GM19324 (cell line): Measurements from ENCODE around the gene RAB9B.
"Not testable (repeated sequence)": the region's sequence is repeated elsewhere in the genome, so short reads cannot be mapped to it uniquely, and the experiment has no call there.

ENCODE experiments used
- ATAC-seq: cut with Tn5 transposase; IDR thresholded peaks from one replicate; pipeline ENCODE4 v1.9.1; 2021; ENCODE audit warnings: mild to moderate bottlenecking, moderate library complexity; ENCODE audit not compliant: unreplicated experiment, low FRiP score

The RAB9B gene

GRCh38 chrX:103831803-103832544 lies at the start of gene RAB9B:
Gene RAB9B (minus strand): TSS chrX:103832257. CDS start chrX:103825784, 6,473 bp downstream.
- peak; percentile 55 for ATAC-seq

DNA sequence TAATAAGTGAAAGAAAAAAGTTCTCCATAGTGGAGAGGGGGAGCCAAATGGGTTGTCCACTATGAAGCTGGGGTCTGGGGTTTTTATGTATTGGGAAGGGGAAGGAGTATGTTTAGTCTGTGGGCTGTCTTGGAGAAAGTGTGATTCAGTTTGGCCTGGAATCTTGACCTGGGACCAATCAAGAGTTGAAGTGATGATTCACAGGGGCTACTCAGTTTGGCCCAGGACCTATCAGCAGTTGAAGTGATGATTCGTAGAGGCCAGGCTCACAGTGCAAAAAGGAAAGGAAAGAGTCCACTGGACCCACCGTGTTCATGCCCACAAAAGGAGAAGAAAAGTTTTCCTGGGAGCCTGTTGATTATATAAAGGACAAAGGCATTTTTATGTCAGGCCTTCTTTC lies 47.3 kb upstream of the RAB9B start:
- ATAC-seq, result no peak

DNA sequence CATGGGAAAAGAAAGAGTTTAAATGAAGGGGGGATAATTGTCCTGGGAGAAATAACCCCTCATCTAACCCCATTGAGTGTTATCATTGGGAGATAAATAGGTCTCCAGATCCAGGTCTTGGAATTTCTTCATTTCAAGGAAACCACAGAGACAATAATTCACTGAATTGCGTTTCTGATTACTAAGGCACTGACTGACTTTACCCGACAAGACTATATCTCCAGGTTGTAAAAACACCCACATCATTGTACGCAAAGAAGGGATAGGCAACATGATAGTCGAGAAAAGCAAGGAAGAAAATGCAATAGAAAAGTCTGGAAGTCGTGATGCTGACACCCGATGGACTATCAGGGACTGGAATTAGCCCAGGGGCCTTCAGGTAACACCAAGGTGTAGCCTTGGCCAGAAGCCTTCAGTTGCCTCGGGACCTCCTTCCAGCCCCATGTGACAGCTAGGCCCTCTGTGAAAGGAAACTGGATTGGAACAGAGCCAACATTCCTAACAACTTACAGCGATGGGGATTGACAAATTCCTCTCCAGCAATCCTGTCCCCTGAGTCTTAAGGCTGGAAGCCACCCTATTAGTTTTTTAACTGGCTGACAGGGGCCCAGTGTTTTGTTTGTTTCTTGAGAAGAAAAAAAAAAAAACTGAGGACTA lies 46.5 kb upstream of the RAB9B start:
- ATAC-seq, result no peak

DNA sequence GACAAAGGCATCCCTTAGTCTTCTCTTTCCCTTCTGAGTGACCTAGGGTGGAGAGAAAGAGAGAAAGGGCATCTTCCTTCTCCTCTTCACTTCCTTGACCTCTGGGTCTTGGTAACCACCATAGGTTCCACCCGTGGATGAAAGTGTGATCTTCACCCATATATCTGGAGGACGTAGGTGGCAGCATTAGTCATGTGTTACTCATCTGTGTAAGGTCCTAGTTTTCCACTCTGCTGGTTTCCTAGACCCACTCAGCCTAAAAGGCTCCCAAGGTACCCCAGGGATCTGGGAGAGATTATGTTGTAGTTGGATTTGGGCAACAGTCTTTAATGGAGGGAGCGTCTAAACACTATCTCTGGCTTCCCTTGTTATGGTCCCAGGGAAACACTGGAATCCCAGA lies 45.5 kb upstream of the RAB9B start:
- no peak for ATAC-seq

- ATAC-seq, result no peak
Observed at GRCh38 chrX:103864886-103865534, 33.0 kb upstream of the RAB9B start.

DNA sequence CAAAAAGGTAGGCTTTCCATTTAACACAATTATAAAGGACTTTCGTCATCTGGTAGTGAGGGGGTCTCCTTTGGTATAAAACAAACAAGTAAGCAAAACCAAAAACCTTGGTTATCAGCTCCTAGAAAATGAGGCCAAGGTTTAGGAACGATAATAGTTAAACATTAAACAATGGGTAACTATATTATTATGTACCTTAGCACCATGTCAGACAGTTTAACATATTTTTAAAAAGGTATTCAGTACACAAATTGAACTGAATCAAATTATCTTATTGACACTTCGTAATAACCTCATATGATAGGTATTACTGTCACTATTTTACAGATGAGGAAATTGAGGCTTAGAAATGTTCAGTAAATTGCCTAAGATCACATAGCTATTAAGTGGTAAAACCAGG lies 32.1 kb upstream of the RAB9B start:
- no peak for ATAC-seq

DNA sequence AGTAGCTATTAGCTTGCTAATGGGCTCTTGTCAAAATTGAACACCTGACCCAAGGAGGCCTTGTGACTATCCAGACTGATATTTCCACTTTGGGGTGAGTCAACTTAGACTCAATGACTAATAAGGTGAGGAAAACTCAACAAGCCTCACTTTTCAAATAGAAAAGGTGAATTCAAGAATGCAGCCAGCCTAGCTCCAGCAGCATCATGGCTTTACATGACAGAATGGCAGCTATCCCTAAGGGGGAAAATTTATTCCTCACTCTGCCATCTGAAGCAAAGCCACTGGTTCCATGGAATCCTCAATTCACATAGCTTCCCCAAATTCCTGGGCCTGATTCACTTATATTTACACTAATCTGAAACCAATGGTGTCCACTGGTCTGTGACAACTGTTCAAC lies 29.1 kb upstream of the RAB9B start:
- no peak for ATAC-seq

GRCh38 chrX:103849558-103849957 lies 17.5 kb upstream of the RAB9B start:
- no peak for ATAC-seq

- no peak for ATAC-seq
Observed at GRCh38 chrX:103847174-103847870, 15.3 kb upstream of the RAB9B start.

DNA sequence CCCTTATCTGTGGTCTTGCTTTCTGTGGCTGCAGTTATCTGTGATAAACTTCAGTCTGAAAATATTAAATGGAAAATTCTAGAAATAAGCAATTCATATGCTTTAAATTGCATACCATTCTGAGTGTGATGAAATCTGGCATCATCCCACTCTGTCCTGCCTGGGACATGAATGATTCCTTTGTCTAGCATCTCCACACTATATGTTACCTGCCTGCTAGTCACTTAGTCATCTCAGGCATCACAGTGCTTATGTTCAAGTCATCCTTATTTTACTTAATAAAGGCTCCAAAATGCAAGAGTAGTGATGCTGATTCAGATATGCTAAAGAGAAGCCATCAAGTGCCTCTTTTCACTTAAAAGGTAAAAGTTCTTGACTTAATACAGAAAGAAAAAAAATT lies 14.3 kb upstream of the RAB9B start:
- ATAC-seq, result no peak

- ATAC-seq, result peak; percentile 70
Observed at GRCh38 chrX:103845165-103845653, 13.2 kb upstream of the RAB9B start.

- ATAC-seq, result no peak
Observed at GRCh38 chrX:103839404-103839803, 7.3 kb upstream of the RAB9B start.

DNA sequence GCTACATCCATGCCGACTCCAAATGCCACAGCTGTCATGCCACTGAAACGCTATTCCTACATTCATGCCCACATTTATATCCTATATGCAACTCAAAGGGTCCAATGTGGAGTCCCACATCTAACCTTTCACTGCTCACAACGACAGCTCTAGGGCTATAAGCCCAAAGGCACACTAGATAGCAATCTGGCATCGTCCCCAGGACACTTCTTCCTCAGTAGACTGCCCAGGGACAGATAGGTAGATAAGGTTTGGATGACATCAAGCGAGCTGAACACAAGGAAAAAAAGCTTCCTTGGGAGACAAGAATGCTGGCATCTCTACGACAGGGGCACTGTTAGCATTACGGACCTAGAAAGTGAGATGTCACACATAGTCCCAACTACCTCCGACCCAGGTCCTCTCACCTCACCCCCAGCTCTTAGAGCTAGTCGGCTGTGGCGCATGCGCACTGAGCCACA lies 685 bp downstream of the RAB9B start:
- peak; percentile 81 for ATAC-seq

- no peak for ATAC-seq
Observed at GRCh38 chrX:103830848-103831247, 1.2 kb downstream of the RAB9B start.

- no peak for ATAC-seq
Observed at GRCh38 chrX:103828529-103828928, 3.5 kb downstream of the RAB9B start.

DNA sequence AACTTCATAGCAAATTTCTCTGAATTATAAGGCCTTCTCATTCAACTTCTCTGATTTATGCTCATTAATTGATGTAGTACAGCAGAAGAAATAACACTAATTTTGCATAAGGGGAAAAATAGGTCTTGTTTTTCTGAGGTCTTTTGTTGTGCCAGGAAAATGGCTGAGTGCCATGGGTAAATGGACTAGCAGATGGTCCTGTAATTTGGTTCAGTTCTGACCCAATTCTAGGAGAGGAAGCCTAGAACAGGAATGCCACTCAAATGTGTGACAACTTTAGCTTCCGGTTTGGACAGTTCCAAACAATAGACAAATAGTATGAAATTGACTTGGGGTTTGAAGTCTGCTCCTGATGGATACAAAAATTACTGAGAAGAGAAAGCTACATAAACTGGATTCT lies 6.2 kb downstream of the RAB9B start:
- no peak for ATAC-seq

- ATAC-seq, result no peak
Observed at GRCh38 chrX:103823591-103823990, 8.5 kb downstream of the RAB9B start.

- not testable (repeated sequence) for ATAC-seq
Observed at GRCh38 chrX:103820802-103821201, 11.3 kb downstream of the RAB9B start.

- no peak for ATAC-seq
Observed at GRCh38 chrX:103818842-103819619, 13.0 kb downstream of the RAB9B start.

- no peak for ATAC-seq
Observed at GRCh38 chrX:103817502-103817901, 14.6 kb downstream of the RAB9B start.
